NCI-H748 (cell line): ENCODE measurements around the gene ATP1A4.

ENCODE experiments used
- DNase-seq: peaks from one replicate; lab custom pipeline; 2025; ENCODE audit not compliant: unreplicated experiment; lab: John Stamatoyannopoulos, UW

The ATP1A4 gene

DNA sequence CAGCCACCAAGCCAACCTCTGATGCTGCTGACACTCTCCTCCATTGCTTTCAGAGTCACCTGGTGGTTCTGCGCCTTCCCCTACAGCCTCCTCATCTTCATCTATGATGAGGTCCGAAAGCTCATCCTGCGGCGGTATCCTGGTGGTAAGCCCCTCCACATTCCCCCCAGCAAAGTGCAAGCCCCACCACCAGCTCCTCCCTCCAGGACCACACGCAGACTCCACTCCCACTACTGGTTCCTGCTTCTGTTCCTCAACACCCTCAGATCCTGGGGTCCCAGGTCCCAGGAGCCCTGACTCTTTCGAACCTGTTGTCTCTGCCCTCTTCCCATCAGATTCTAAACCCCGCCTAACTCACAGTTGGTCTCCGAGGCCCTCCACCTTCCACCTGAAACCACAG is 11.6 kb upstream of the ATP1A4 start:
- DNase-seq, result no peak

DNA sequence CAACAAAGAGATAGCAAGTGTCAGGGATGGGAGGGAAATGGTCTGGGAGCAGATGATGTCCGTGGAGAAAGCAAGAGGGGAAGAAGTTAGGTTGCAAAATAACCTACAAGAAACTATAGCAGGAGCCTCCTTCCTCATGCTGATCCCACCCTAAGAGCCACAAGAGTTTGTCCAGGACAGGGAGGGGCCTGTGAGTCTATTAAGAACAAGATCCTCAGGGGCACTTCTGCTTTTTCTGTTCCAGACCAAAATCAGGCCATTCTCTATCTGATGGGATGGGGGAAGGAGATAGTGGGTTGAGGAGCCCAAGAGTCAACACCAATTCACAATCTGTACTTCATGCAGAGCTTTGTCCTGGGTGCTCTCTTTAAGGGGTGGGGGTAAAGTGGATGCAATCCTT is 7.7 kb upstream of the ATP1A4 start:
- no peak for DNase-seq

DNA sequence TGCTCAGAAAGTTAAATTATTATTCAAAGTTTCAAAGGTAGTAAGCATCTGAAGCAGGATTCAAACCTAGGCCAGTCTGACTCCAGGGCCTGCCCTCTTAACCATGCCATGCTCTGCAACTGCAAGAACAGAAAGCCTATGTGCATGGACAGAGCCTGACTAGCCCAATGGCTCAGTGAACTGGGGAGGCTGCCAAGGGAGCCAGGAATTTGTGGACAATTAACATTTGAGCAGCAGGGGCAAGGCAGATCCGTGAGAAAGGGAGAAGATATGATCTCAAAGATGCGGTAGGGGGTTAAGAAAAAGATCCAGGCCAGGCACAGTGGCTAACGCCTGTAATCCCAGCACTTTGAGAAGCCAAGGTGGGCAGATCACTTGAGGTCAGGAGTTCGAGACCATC is 6.5 kb upstream of the ATP1A4 start:
- no peak for DNase-seq

DNA sequence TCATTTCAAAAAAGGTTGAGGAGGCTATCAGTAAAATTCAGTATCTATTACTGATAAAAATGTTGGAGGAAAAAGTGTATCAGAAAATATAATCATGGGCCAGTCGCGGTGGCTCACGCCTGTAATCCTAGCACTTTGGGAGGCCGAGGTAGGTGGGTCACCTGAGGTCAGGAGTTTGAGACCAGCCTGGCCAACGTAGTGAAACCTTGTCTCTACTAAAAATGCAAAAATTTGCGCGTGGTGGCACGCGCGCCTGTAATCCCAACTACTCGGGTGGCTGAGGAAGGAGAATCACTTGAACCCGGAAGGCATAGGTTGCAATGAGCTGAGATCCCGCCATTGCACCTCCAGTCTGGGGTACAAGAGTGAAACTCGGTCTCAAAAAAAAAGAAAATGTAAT is 5.3 kb upstream of the ATP1A4 start:
- DNase-seq, result no peak

DNA sequence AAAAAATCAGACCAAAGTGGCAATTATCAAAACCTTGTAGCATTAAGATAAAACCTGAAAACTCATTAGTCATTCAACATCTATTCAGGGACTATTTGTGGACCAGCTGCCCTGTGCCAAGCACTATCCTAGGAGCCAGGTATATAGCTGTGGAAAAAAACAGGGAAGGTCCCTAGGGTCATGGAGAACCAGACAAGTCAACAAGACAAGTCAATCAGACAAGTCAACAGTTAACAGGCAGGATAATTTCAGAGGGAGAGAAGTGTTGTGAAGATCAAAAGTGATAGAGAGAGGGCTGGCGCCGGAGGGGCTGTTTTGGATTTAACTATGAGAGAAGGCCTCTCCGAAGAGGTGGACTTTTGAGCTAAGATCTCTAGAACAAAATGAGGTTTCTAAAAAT is 3.3 kb upstream of the ATP1A4 start:
- DNase-seq, result no peak

DNA sequence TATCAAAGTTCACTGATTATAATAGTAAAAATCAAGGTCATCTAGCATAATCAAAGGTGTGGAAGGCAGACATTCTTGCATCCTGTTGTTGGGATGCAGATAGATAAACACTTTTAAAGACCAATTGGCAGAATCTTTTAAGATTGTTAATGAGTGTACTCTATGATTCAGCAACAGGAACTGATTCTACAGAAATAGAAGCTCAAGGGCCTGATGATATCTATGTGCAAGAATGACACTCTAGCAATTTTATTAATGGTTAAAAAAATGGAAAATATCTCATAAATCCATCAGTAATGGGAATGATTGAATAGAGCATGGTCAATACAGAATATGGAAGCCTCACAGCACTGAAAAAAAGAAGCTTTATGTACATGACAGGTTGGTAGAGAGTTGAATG is 2.2 kb upstream of the ATP1A4 start:
- no peak for DNase-seq

DNA sequence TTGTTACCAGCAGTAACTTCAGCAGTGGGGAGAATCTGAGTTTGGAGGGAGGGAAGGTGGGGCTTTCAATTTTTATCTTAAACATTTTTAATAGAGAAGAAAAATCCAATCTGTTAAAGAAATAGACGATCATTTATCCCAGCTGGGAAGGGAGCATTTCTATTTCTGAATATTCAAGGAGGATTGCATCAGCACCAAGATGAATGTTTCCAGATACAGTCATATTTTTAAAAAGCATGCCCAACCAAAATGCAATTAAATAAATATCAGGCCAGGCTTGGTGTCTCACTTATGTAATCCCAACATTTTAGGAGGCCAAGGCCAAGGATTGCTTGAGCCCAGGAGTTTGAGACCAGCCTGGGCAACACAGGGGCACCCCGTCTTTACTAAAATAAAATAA is 1.7 kb upstream of the ATP1A4 start:
- DNase-seq, result no peak

DNA sequence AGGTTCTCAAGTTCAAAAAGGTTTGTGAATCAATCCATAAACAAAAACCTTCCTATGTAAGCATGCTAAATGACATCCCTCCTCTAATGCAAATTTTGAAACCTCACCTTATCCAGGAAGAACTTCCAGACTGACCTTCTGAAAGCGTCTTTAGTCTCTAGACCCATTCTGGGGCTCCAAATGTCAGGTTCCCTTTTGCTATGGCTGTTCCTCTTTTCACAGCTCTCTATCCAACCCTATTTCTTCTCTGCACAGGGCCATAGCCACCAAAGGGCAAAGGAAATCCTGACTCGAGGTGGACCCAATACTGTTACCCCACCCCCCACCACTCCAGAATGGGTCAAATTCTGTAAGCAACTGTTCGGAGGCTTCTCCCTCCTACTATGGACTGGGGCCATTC is 3.4 kb downstream of the ATP1A4 start:
- no peak for DNase-seq

DNA sequence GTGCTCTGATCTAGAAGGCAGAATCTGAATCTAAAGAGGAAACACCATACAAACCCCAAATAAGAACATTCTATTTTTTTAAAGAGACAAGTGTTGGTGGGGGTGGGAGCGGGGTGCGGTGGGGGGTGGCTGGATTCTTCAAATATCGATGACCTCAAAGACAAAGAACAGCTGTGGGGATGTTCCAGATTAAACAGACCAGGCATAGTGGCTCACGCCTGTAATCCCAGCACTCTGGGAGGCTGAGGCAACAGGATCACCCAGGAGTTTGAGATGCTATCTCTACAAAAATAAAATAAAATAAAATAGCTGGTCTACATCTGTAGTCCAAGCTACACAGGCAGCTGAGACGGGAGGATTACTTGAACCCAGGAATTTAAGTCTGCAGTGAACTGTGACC is 5.0 kb downstream of the ATP1A4 start:
- no peak for DNase-seq

DNA sequence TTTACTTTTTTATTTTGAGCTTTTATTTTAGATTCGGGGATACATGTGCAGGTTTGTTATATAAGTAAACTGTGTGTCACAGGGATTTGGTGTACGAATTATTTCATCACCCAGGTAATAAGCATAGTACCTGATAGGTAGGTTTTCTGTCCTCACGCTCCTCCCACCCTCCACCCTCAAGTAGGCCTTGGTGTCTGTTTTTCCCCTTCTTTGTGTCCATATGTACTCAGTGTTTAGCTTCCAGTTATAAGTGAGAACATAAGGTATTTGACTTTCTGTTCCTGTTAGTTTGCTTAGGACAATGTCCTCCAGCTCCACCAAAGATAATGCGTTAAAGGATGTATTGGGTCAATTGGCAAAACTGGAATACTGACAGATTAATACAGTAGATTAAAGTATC is 5.8 kb downstream of the ATP1A4 start:
- no peak for DNase-seq

DNA sequence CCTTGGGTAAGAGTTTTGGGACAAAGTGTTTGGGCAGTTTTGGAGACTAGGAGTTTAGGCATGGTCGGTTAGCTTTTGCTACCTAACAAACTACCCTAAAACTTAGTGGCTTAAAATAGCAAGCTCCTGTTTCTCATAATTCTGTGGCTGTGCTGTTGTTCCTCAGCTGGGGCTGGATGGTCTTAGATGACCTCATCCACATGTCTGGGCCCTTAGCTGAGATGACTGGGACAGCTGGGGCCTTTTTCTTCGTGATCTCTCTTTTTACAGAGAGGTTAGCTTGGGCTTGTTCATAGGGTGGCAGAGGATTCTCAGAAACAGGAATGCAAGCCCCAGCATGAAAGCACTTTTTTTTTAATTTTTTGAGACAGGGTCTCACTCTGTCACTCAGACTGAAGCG is 6.6 kb downstream of the ATP1A4 start:
- no peak for DNase-seq

DNA sequence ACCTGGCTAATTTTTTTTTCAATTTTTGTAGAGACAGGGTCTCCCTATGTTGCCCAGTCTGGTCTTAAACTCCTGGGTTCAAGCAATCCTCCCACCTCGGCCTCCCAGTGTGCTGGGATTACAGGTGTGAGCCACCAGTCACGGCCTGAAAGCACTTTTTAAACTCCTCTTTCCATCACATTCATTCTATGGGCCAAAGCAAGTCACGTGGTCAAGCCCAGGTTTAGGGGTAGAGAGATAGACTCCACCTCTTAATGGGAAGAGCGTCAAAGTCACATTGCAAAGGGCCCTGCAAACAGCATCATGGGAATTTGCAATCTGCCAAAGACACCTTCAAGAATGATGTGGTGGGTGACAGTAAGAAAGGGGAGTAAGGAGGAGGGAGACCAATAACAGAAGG is 7.1 kb downstream of the ATP1A4 start:
- DNase-seq, result no peak

DNA sequence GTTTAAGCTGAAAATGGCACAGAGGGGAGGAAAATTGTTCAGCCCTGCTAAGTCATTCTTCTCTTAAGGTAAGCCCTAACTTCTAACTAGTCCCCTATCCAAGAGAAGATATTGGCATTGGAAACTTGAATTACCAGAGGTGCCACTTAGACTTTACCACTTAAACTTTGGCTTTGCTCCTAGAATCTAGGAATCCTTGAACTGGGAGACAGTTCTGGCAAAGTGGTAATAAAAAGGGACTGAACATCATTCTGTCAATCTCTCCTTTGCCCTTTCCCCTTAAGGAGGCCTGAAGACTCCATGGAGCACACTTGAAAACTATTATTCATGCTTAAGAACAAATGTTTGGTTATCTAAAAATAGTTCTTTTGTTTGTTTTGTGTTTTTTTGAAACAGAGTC is 8.4 kb downstream of the ATP1A4 start:
- DNase-seq, result no peak

DNA sequence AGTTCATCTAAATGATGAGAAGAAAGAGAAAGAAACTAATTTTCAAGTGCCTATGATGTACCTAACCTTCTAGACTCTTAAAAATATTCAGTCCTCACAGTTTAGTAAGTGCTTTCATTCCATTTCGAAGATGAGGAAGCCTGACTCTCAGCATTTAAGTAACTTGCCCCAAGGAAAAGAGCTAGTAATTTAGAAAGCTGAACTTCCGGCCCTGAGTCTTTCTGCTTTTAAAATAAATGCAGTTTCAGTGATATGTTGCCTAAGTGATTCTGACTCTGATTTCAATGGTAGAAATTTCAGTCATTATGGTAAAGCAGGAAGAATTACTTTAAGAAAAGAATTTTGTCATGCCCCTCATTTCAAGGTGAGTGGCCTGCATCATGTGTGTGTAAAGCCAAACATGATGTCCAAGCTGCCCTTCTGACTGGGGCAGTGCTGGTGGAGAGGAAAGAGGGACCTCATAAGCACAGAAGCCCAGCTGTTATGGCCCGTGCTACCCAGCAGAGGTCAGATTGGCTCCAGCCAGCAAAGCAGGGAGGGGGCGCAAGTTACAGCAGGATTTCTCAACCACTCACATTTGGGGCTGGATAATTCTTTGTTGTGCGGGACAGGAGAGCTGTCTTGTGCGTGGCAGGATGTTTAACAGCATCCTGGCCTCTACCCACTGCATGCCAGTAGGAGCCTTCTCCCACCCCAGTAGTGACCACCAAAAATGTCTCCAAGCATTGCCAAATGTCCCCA is 10.7 kb downstream of the ATP1A4 start:
- no peak for DNase-seq

DNA sequence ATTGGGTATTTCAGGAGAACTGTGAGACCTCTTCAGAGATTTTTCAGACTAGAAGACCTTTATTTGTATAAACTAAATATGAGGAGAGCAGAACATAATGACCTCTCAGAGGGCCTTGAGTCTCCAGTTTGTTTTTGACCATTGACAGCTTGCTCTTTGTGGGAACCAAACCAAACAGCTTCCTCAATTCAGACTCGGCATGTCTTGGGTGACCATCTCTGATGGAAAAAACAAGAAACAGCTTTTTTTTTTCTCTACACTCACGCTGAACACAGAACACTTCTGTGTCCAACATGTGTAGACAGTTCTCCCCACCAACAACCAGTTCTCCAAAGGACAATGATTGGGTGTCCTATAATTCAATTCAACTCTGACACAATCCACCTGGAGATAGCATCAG is 11.5 kb downstream of the ATP1A4 start:
- no peak for DNase-seq

DNA sequence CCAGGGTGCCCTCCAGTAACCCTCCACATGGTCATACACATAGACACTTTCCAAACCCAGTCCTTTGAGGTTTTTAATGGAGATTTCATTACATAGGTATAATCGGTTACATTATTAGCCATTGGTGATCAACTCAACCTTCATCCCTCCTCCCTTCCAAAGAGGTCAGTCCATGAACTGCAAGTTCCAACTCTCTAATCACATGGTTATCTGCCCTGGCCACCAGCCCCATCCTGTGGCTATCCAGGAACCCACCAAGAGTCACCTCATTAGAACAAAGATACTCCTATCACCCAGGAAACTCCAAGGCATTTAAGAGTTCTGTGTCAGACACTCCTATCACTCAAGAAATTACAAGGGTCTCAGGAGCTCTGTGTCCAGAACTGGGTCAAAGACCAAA is 12.2 kb downstream of the ATP1A4 start:
- DNase-seq, result no peak

DNA sequence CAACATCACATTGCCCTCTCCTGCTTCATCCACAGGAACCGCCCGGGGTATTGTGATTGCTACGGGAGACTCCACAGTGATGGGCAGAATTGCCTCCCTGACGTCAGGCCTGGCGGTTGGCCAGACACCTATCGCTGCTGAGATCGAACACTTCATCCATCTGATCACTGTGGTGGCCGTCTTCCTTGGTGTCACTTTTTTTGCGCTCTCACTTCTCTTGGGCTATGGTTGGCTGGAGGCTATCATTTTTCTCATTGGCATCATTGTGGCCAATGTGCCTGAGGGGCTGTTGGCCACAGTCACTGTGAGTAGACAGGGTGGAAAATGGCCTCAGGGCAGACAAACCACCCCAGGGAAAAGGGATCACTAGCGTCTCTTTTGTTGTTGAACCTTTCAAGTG is 12.7 kb downstream of the ATP1A4 start:
- no peak for DNase-seq

DNA sequence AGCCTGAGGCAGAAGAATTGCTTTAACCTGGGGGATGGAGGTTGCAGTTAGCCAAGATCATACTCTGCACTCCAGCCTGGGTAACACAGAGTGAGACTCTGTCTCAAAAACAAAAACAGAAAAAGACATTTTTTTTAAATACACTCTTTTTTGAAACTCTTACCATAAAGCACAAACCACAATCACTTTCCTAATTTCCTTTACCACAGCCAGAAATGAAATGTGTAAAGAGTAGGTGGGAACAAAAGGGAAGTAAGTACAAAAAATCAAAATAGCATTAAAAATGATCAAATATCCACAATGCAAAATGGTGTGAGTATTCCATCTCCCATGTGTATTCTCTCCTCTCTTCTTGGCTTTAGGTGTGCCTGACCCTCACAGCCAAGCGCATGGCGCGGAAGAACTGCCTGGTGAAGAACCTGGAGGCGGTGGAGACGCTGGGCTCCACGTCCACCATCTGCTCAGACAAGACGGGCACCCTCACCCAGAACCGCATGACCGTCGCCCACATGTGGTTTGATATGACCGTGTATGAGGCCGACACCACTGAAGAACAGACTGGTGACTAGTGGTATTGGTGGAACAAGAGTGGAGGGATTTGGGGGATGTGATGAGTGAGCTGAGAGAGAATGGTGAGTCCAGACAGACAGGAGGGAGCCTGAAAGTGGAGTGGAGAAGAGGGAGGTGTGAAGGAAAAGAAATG is 14.9 kb downstream of the ATP1A4 start:
- no peak for DNase-seq

DNA sequence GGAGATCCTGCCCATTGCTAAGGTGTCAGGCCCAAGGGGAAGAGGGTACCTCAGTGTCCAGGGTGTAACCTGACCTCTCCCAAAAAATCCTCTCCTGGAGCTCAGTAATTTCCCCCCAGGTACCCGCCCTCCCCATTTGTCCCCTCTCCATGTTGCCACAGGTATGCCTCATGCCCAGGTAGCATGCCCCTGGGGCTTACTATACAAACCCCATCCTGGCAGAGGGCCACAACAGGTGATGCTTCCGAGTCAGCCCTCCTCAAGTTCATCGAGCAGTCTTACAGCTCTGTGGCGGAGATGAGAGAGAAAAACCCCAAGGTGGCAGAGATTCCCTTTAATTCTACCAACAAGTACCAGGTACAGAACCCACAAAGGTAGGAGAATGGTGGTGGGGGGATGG is 15.7 kb downstream of the ATP1A4 start:
- no peak for DNase-seq

DNA sequence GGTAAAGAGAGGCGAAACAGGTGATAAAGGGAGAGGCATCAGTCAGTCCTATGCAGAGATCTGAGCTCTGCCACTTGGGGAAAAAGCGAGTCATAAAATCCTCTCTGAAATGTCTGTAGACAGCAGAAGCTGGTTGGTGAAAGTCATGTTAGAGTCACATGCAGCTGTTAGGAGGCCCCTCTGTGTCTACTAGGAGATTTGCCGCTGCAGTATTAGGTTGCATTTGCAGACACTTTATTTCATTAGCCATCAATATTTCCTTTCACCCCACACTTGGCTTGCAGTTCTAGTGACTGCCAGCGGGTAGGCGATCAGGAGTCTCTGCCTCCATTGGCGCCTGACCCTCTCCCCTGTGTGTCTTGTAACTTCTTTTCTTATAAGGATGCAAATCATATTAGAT is 16.2 kb downstream of the ATP1A4 start:
- DNase-seq, result no peak

DNA sequence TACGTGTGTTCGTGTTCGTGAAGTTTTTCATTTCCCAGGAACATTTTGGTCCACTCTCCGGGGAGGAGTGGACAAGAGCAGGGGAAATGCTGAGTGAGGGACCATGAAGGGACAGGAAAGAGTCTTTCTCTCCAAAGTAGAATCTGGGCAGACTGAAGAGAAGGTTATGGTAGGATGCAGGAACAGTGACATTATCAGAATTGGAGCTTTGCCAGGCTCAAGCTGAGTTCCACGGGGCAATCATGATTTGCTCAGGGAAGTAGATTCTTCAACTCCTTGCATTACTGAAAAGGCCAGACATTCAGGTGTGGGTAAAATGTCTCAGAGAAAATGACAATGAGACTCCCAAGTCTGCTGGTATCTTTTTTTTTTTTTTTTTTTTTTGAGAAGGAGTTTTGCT is 16.6 kb downstream of the ATP1A4 start:
- DNase-seq, result peak; percentile 22

DNA sequence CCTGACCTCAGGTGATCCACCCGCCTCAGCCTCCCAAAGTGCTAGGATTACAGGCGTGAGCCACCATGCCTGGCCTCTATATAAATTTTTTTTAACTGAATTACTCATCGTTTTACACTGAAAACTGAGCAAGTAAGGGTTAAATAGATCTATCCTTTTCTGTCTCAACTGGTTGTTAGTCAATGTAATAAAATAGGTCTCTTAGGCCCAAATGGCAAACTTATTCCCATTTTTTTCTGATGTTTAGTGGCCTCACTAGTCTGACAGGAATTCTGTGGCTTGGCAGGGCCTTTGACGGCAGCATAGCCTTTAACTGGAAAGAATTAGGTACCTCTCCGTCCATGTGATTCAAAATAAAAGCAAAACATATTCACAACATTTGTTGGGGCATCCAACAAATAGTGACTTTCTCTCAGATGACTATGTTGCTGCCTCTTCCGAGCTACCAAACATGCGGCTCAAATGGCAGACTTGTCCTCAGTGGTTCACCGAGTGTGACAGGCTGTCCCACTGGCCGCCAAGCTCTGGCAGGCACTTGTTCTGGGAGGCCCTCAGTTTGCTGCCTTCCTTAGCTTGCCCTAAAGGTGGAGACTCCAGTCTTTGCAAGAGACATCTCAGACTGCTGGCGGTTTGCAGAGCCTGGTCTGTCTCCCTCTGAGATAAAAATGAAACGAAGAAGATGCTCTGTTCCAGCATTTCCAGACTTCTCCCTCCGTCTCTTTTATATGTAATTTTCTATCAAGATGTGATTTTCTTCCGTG is 17.4 kb downstream of the ATP1A4 start:
- DNase-seq, result no peak
